Cerebellar cortex (tissue), 1 donor: ENCODE data around the gene MYMX.
"Not testable (repeated sequence)": the region's sequence is repeated elsewhere in the genome, so short reads cannot be mapped to it uniquely, and the experiment has no call there.

Experiments
- DNase-seq: peaks from one replicate; pipeline ENCODE4 v3.0.0-alpha.2; 2015; ENCODE audit warnings: low spot score

MYMX gene

DNA sequence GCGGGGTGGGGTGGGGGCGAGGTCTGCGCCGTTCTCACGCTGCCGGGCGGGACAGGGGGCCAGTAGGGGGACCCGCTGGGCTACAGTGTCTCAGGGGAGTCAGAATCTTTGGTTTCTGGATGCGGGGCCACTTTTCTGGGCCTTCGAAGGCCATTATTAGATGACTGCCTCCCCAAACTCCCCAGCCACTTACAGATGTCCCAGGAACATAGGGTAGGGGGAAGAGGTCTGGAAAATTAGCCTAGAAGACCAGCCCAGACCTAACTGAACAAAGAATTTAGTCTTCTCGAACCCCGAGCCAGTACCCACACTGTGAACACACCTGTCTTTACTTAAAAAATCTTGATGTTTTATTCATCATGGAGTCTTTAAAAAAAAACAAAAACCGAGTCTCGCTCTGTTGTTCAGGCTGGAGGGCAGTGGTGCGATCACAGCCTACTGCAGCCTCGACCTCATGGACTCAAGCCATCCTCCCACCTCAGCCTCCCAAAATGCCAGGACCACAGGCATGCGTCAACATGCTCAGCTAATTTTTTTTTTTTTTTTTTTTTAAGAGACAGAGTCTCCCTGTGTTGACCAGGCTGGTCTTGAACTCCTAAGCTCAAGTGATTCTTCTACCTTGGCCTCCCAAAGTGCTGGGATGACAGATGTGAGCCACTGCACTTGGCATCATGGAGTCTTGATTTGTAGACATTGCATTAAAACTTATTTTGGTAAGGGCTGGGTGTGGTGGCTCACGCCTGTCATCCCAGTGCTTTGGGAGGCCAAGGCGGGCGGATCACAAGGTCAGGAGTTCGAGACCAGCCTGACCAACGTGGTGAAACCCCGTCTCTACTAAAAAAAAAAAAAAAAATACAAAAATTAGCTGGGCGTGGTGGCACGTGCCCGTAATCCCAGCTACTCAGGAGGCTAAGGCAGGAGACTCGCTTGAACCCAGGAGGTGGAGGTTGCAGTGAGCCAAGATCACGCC is 3.4 kb downstream of the MYMX start:
- DNase-seq, result no peak

GRCh38 chr6:44220913-44221290 is 4.2 kb downstream of the MYMX start:
- no peak for DNase-seq

- DNase-seq, result peak; percentile 80
Measured at GRCh38 chr6:44221291-44221960, 4.7 kb downstream of the MYMX start.

GRCh38 chr6:44221961-44222335 is 5.2 kb downstream of the MYMX start:
- no peak for DNase-seq

DNA sequence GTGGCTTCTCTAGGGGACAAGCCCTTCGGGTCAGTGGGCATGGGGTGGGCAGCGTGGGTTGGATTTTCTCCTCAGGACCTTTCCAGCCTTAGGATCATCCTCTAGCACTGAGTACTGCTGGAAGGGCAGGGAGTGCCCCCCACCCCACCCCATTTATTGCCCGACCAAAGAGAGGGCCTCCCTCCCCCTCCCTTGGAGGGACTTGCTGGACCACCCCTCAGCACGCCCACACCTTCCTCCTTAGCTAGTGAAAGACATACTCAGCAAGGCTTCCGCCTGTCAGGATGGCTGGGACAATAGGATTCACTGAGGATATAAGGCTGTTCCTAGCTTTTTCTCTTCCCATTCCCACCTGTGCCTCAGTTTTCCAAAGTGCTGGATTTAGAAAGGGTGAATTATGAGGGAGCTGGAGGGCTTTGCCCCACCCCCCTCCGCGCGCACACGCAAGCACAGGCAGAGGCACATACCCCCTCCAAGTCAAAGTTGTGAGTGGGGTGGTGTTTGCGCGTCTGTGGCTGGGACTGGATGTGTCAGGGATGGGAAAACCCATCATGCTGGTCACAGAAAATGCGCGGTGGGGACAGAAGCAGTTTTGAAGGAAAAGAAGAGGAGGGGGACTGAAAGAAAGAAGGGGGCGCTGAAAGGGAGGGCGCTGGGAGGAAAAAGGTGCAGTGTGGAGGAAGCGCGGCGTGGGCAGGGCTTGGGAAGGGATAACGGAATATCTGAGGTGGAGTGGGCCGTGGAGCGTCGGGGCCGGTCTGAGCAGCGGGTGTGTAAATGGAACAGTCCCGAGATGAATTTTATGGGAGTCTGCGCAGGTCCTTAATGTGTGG is 6.0 kb downstream of the MYMX start:
- peak; percentile 47 for DNase-seq

DNA sequence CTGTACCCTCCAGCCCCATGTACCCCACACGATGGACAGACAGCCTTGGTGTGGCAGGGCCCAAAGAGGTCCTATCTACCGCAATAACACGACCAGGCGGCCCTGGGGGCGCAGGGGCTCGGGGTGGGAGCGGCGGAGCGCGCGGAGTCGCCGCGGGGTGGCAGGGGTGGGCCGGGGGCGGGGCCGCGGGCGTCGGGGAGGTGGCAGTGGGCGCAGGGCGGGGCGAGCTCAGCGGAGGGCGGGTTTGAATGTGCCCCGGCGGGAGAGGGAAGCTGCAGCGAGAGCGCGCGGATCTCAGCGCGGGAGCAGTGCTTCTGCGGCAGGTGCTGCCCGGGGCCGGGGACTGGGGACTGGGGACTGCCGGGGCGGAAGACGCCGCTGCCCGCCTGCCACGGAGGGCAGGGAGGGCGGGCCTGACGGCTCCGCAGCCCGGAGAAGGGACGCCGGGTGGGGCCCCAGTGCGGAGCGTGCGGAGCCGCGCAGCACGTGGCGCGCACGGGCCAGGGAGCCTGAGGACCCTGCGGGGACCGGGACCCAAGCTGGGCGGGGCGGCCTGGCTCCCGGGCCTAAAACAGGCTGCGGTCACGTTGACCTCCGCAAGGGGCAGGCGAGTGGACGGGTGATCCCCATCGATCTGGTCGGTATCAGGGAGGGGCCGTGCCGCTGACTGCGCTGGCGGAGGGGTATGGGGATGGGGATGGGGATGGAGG is 6.7 kb downstream of the MYMX start, which contains the start of gene SLC29A1:
Gene SLC29A1 (plus strand): TSS at position 277 of the 710 bp plus-strand sequence. CDS start 3,719 bp downstream, outside the sequence.
- peak; percentile 77 for DNase-seq

- DNase-seq, result peak; percentile 63
Measured at GRCh38 chr6:44224029-44224964, 7.6 kb downstream of the MYMX start.

DNA sequence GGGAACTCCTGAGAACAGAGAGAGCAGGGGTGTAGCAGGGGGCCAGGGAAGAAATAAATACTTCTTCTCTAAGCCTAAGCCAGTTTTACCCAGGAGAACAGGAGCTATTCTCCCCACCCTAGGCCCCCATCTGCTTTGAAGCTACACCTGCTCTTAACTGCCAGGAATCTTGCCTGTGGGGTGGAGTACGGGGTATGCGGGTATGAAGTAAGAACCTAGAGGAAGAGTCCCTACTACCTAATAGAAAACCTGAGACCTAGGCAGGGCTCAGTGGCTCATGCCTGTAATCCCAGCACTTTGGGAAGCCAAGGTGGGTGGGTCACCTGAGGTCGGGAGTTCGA is 8.2 kb downstream of the MYMX start:
- no peak for DNase-seq

DNA sequence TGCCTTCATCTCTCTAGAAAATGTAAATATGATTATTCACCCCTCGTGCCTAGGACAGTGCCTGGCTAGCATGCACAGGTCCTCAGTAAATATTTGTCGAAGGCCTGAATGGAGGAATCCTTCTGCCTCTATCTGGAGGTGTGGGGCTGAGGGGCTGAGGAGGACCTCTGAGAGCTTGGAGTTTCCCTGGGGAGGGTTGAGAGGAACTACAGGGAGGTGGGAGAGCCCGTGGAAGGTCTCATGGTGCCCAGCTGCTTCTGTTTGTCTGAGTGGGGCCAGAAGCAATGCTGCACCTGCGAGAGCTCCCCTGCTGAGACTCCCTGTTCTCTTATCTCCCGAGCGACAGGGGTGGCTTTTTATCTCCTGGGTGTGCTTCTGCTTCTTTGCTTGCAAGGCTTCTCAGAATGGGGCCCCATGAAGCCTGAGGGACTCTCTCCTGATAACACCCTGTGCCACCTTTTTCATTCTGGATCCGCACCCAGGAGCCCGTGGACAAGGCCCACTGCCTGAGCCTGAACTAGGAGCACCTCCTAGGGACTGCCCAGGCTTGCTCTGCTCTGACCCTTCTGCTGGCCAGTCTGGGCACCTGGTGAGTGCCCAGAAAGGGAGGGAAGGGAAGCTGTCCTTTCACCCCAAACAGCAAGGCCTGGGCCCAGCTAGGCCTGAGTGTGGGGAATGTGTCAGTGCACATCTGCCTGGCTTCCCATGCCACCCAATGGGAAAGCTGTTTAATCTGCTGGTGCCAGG is 9.0 kb downstream of the MYMX start:
- DNase-seq, result no peak

GRCh38 chr6:44226368-44227147 is 9.8 kb downstream of the MYMX start:
- DNase-seq, result peak; percentile 60

- peak; percentile 40 for DNase-seq
Measured at GRCh38 chr6:44227148-44227793, 10.5 kb downstream of the MYMX start.

DNA sequence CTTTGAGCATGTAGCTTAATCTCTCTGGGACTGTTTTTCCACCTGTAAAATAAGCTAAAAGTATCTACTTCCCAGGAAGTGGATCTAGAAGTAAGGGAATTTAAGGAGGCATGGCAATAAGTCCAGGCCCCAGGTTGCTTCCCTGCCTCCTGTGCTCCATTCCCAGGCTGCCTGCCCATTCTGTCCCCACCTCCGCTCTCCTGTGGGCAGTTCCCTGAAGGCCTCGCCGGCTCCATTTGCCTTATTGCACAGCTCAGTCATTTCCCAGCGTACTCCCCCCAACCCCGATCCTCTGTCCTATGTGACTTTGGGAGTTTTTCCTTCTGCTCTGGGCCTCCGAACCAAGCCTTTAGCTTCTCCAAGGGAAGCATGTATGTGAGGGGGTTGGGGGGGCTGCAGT is 11.3 kb downstream of the MYMX start:
- no peak for DNase-seq

- DNase-seq, result no peak
Measured at GRCh38 chr6:44228433-44228832, 11.7 kb downstream of the MYMX start.

DNA sequence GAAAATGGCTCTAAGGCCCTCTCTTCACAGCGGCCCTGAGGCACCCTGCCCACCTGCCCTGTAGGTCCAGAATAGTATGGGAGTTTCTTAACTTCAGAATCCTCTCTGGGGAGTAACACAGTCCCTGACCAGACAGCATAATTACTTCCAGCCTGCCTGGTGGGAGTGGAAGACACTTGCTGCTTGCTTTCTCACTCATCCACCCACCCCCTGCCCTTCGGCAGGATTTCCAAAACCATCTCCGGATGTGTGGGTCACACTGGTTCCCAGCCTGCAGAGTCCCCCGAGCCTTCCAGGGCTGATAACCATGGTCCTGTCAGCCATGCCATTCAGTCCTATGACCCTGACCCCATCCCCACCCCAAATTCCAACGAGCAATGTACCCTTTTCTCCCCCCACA is 12.1 kb downstream of the MYMX start:
- no peak for DNase-seq

GRCh38 chr6:44229376-44230033 is 12.8 kb downstream of the MYMX start:
- DNase-seq, result no peak

- no peak for DNase-seq
Measured at GRCh38 chr6:44230034-44230675, 13.4 kb downstream of the MYMX start.

DNA sequence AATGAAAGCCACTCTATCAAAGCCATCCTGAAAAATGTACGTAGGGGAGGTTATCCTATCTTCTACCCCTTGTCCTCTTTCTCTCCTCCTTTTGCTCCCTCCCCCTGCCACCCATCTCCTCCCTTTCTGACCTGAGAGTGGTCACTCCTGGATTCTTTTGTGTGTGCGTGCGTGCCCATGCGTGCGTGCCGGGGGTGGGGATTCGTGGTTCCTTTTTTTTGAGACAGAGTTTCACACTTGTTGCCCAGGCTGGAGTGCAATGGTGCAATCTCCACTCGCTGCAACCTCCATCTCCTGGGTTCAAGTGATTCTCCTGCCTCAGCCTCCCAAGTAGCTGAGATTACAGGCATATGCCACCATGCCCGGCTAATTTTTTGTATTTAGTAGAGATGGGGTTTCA is 14.7 kb downstream of the MYMX start:
- DNase-seq, result not testable (repeated sequence)
